Spinal cord (tissue), 10 donors: ENCODE data around the gene CAST. TPM values are rescaled to one million over a fixed set of nuclear protein-coding genes. Genes with fewer than 3 reads are reported as not detected.

Source experiments
- DNase-seq, 6 donors: peaks; one replicate each; pipeline versions ENCODE4 v3.0.0 to v3.0.0-alpha.2; 2013 to 2015; ENCODE audit warnings: low spot score in 6 of 6, low read depth in 4 of 6
- H3K27ac ChIP-seq: one replicate; pipeline ENCODE4 v1.5.1; 2013; ENCODE audit warnings: low read depth, low read length, control low read depth
- H3K27me3 ChIP-seq: one replicate; pipeline ENCODE4 v1.6.1; 2013; ENCODE audit warnings: low read length; ENCODE audit not compliant: control insufficient read depth, insufficient read depth
- H3K36me3 ChIP-seq: one replicate; pipeline ENCODE4 v1.6.1; 2013; ENCODE audit warnings: low read length; ENCODE audit not compliant: control insufficient read depth, insufficient read depth
- H3K4me1 ChIP-seq: one replicate; pipeline ENCODE4 v1.6.1; 2013; ENCODE audit warnings: low read length; ENCODE audit not compliant: control insufficient read depth, insufficient read depth
- H3K4me3 ChIP-seq: one replicate; pipeline ENCODE4 v1.5.1; 2013; ENCODE audit warnings: low read depth, low read length, control low read depth
- H3K9me3 ChIP-seq: one replicate; pipeline ENCODE4 v1.6.1; 2013; ENCODE audit warnings: low read length; ENCODE audit not compliant: control insufficient read depth, insufficient read depth
- whole genome bisulfite sequencing: methylation state at CpG from one replicate; pipeline ENCODE4 v1.1.5; 2013; ENCODE audit warnings: missing lambda C conversion rate; ENCODE audit not compliant: insufficient coverage; 5-methylcytosine and 5-hydroxymethylcytosine counted together
- polyA plus RNA-seq, 2 donors: library from polyadenylated mRNA; unstranded; fragments of 120-200 nt; gene quantifications; one replicate each; pipeline ENCODE4 v1.2.1, GENCODE V29; 2013; ENCODE audit not compliant: insufficient read length in 2 of 2
- total RNA-seq, 2 donors: library from RNA; depleted of rRNA in 1 of 2; stranded (reverse); fragments of 120-200 nt in 1 of 2; fragments of >200 nt in 1 of 2; gene quantifications; one replicate each; pipeline versions ENCODE4 v1.2.3 to v1.2.4, GENCODE V29; 2013 to 2014
- donor health status: healthy.

CAST gene
- total and polyA plus RNA-seq, 4 donors, result 51.7 to 118 (median 64.3) TPM

DNA sequence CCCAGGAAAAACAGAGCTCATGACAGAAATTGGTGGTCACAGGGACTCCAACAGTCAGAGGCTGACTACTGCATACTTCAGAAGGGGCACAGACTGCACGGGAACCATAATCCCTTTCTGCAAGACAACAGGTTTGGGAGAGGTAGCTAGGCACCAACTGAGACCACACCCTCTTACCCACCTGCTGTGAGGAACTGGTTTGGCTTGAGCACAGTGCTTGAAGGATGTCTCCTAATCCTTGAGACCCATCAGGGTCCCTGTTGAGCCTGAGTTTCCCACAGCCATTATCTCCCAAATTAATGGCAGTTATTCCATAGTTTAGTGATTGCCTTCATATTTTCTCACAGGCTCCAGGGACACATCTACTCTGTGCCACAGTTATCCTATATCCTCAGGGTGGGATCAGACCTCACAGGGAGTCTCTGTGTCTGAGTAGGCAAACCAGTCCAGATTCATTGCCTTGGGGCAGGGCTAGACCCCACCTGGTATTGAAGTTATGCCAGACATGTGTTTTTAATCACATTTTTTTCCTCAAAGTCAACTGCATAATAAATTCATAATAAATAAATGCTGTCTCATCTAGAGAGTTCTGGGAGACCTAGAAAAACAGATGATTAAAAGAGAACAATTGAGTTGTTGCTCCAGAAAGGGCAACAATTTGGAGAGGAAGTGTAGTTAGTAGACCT, 9.3 kb upstream of the CAST start:
- no peaks in the 10 kb centered on the region for H3K4me1 ChIP-seq
- H3K36me3 ChIP-seq, result no peaks in the 10 kb centered on the region
- no peak overlapping the region for H3K27ac ChIP-seq
- no peaks in the 10 kb centered on the region for H3K27me3 ChIP-seq
- no peak overlapping the region for H3K4me3 ChIP-seq
- 33% methylated on average over 1 of the region's 1 CpG for WGBS
- no peak for DNase-seq
- no peaks in the 10 kb centered on the region for H3K9me3 ChIP-seq

DNA sequence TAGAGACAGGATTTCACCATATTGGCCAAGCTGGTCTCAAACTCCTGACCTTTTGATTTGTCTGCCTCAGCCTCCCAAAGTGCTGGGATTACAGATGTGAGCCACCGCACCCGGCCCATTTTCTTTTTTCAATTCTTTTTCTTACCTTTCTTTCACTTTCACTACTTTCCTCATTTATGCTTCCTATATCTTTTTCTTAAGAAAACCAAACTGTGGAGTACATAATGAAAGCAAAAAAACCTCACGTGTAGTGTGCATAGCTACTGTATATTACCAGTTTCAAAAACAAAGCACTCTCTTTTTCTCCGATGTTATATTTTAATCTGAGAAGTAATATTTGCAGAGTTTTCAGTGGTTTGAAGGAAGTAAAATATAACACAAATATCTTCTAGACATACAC, 8.0 kb upstream of the CAST start:
- no peak overlapping the region for H3K4me3 ChIP-seq
- no peak overlapping the region for H3K27ac ChIP-seq
- WGBS, result 100% methylated on average over 2 of the region's 4 CpGs
- H3K9me3 ChIP-seq, result no peaks in the 10 kb centered on the region
- no peaks in the 10 kb centered on the region for H3K4me1 ChIP-seq
- no peaks in the 10 kb centered on the region for H3K27me3 ChIP-seq
- no peak for DNase-seq
- no peaks in the 10 kb centered on the region for H3K36me3 ChIP-seq

DNA sequence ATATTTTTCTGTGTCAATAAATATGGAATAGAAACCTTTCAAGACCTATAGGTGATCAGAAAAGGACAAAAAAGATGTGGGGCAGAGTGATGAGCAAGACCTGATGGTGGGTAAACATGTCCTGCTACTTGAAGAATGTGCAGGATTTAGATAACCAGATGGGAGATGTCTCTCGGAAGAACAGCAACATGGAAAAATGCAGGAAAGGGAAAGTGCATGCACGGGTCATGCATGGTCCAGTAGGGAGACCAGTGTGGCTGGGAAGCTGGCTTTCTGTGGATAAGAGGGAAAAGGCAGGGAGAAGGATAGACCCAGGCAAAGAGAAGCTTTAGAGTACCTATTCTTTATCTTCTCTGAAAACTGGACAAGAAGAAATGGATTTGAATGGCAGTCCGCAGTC, 7.1 kb upstream of the CAST start:
- DNase-seq, result no peak
- Histone ChIP-seq H3K4me1 (no peaks in the 10 kb centered on the region), H3K27ac (no peak overlapping the region), H3K36me3 (no peaks in the 10 kb centered on the region), H3K9me3 (no peaks in the 10 kb centered on the region), H3K4me3 (no peak overlapping the region), H3K27me3 (no peaks in the 10 kb centered on the region)
- 87% methylated on average over 2 of the region's 3 CpGs for WGBS

GRCh38 chr5:96655506-96655905, 6.7 kb upstream of the CAST start:
- Histone ChIP-seq H3K4me3 (no peak overlapping the region), H3K9me3 (no peaks in the 10 kb centered on the region), H3K27me3 (no peaks in the 10 kb centered on the region), H3K27ac (no peak overlapping the region), H3K4me1 (no peaks in the 10 kb centered on the region), H3K36me3 (no peaks in the 10 kb centered on the region)
- WGBS, result no CpG with 5 or more reads among the region's 1 CpG
- peak in 1 of 6 donors; percentile 24 for DNase-seq

GRCh38 chr5:96657068-96657467, 5.1 kb upstream of the CAST start:
- Histone ChIP-seq H3K4me3 (no peak overlapping the region), H3K27ac (no peak overlapping the region), H3K4me1 (peaks cover 9% of the 10 kb centered on the region), H3K9me3 (no peaks in the 10 kb centered on the region), H3K36me3 (no peaks in the 10 kb centered on the region), H3K27me3 (no peaks in the 10 kb centered on the region)
- DNase-seq, result no peak
- WGBS, result 60% methylated on average over 1 of the region's 3 CpGs

DNA sequence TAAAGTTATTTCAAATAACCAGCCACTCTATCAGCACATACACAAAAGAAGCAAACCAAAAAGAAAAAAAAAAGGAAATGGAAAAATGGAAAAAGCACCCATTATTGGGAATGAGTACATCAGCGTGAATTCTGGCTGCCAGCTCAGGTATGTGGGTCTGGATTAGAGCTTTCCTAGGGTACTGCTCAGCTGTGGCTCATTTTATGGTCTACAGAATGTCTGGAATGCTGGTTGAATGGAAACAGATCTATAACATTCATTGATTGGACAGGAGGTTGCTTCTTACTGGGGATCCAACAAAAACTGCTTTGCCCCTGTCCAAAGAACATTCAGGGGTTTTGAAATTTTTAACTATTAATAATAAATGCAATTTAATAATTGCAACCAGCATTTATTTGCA, 3.9 kb upstream of the CAST start:
- Histone ChIP-seq H3K4me1 (peaks cover 16% of the 10 kb centered on the region), H3K27me3 (no peaks in the 10 kb centered on the region), H3K4me3 (no peak overlapping the region), H3K9me3 (no peaks in the 10 kb centered on the region), H3K36me3 (no peaks in the 10 kb centered on the region), H3K27ac (no peak overlapping the region)
- no peak for DNase-seq
- WGBS, result 33% methylated on average over 1 of the region's 1 CpG

DNA sequence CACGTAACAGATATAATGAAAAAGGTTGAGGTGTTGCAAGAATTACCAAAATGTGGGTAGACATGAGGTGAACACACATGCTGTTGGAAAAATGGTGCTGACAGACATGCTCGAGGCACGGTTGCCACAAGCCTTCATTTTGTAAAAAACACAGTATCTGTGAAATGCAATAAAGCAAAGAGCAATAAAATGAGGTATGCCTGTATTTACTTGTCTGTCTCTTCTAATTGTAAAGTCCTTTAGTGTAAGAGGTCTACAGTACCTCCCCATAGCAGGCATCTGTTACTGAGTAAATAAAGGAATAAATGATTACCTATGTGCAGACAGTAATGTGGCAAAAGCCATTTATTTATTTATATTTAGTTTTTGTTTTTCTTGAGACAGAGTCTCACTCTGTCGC, 3.0 kb upstream of the CAST start:
- H3K36me3 ChIP-seq, result no peaks in the 10 kb centered on the region
- DNase-seq, result no peak
- 100% methylated on average over 1 of the region's 4 CpGs for WGBS
- H3K4me3 ChIP-seq, result no peak overlapping the region
- H3K4me1 ChIP-seq, result peaks cover 19% of the 10 kb centered on the region
- H3K9me3 ChIP-seq, result no peaks in the 10 kb centered on the region
- no peaks in the 10 kb centered on the region for H3K27me3 ChIP-seq
- no peak overlapping the region for H3K27ac ChIP-seq

GRCh38 chr5:96660971-96661854, 963 bp upstream of the CAST start:
- peak in 5 of 6 donors; percentile 14 to 69 (median 47) for DNase-seq
- Histone ChIP-seq H3K4me3 (peak overlapping the region; percentile 86), H3K36me3 (no peaks in the 10 kb centered on the region), H3K27me3 (no peaks in the 10 kb centered on the region), H3K4me1 (peaks cover 19% of the 10 kb centered on the region), H3K27ac (peak overlapping the region; percentile 89), H3K9me3 (no peaks in the 10 kb centered on the region)
- WGBS, result 0% methylated on average over 6 of the region's 23 CpGs

- Histone ChIP-seq H3K27me3 (no peaks in the 10 kb centered on the region), H3K4me3 (peak overlapping the region; percentile 86), H3K9me3 (no peaks in the 10 kb centered on the region), H3K27ac (peak overlapping the region; percentile 76), H3K4me1 (peaks cover 19% of the 10 kb centered on the region), H3K36me3 (no peaks in the 10 kb centered on the region)
- WGBS, result 0% methylated on average over 60 of the region's 60 CpGs
- peak; percentile 51 to 93 (median 65) for DNase-seq
Observed at GRCh38 chr5:96662725-96663518, 746 bp downstream of the CAST start.
